Calu3 (cell line): ENCODE measurements around the gene CDH4. TPM values are rescaled to one million over a fixed set of nuclear protein-coding genes. Genes with fewer than 3 reads are reported as not detected.

Experiments
- BruUV-seq: library from RNA; stranded (reverse); fragments of 400-500 nt; replicated peaks from 2 replicates; lab custom pipeline; 2021; lab: Mats Ljungman, UMichigan
- CTCF ChIA-PET: fragments of 300-600 bp; sonication (Branson Sonifier 250); formaldehyde crosslinking; loops from one replicate; lab custom pipeline; 2022; ENCODE audit warnings: antibody characterized with exemption; lab: Charles Lee
- DNase-seq: peaks from one replicate; pipeline ENCODE4 v3.0.0; 2022
- H3K27ac Mint-ChIP-seq: one replicate; pipeline ENCODE4 v1.8.0; 2022; ENCODE audit warnings: mixed read lengths; ENCODE audit not compliant: unreplicated experiment
- H3K27me3 Mint-ChIP-seq: one replicate; pipeline ENCODE4 v1.8.0; 2022; ENCODE audit warnings: mixed read lengths; ENCODE audit not compliant: unreplicated experiment
- H3K36me3 Mint-ChIP-seq: one replicate; pipeline ENCODE4 v1.8.0; 2022; ENCODE audit warnings: mild to moderate bottlenecking, moderate library complexity, mixed read lengths; ENCODE audit not compliant: insufficient read depth, unreplicated experiment
- H3K4me1 Mint-ChIP-seq: one replicate; pipeline ENCODE4 v1.8.0; 2022; ENCODE audit warnings: mild to moderate bottlenecking, low read depth, mixed read lengths; ENCODE audit not compliant: unreplicated experiment
- H3K4me3 Mint-ChIP-seq: one replicate; pipeline ENCODE4 v1.8.0; 2022; ENCODE audit warnings: mild to moderate bottlenecking, low read depth, moderate library complexity, mixed read lengths; ENCODE audit not compliant: unreplicated experiment
- H3K9me3 Mint-ChIP-seq: one replicate; pipeline ENCODE4 v1.8.0; 2022; ENCODE audit warnings: low read depth, mixed read lengths; ENCODE audit not compliant: unreplicated experiment
- intact Hi-C: fragments of 100-400 bp; cut with micrococcal nuclease; formaldehyde crosslinking; loops from one replicate; pipeline ENCODE4 v1.10.0; 2022; ENCODE audit not compliant: unreplicated experiment
- total RNA-seq: library from RNA; stranded (reverse); gene quantifications from 2 replicates; pipeline ENCODE4 v1.2.3, GENCODE V29; 2022
- TF ChIP-seq, protein P1 (sequence below): fragments of 200-600 bp; IDR thresholded peaks from one replicate; pipeline ENCODE4 v1.8.0; 2022; ENCODE audit warnings: antibody characterized with exemption; ENCODE audit not compliant: unreplicated experiment

The CDH4 gene
- total RNA-seq, 1 experiment from 2014 or later = not detected

DNA sequence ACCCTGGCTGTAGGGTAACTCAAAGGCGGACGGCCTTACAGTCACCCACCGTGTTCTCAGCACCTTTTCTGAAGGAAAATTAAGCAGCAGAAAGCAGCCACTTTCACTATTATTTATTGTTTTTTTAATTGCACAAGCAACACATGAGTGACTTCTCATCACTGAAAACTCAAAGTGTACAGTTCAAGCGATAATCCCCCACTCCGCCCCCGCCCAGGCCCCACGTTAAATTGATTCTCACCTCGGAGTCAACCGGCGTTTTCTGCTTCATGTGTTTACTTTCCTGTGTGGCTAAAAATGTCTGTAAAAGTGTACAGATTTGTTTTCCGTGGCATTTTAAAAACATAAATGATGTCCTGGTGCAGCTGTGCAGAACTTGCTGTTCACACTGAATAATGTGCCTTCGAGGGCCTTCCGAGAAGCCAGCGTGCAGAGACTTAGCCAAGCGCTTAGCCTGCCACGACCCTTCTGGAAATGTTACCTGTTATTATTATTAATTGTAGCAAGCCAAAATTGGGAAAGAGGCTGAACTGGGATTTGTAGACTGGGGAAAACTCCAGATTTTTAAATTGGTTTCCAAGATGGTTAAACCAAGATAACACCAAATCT, 335.7 kb downstream of the CDH4 start:
- no TSS peak for BruUV-seq

DNA sequence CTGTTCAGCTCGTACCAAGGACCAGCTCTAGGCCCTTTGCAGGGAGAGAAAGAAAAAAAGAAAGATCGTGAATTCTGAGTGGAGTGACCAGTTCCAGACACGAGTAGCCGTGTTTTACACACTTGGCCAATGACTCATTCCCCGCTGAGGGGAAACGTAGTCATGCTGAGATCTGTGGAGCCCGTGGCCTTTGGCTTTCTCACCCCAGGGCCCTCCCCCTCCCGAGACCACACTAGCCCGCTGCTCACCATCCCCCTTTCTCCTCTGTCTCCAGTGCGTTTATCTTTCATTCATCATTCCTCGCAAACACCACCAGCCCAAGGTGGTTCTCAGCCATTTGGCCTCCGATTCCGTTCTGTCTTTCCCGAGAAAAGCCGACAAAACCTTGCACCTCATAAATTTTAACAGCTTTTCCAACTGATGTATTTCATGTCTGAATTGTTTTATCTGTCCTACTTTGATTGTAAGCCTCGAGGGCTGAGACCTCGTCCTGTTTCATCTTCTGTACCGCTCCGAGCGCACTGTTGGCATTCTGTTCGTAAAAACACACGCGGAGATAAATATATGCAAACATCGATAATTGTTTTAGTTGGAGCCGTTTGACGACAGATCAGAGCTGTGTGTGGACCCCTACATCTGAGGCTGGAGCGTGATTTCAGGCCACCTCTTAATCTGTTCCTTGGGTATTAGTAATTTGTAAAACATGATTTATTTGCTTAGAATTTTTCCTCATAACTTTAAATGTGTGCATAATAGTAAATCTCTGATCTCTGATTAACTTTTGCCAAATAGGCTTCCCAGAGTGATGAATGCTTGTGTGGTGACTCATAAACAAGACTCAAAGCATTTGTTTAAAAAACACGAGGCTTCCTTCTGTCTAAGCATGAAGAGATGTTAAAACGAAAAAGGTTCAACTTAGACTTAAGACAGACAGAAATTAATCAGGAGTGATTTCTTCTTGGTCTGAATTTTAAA, 336.6 kb downstream of the CDH4 start:
- intact Hi-C loops = no loop called here
- BruUV-seq = no TSS peak
- Mint-ChIP-seq H3K4me1 (no peaks in the 10 kb centered on the region), H3K9me3 (peaks cover 12% of the 10 kb centered on the region), H3K27ac (no peak overlapping the region), H3K36me3 (no peaks in the 10 kb centered on the region), H3K4me3 (no peak overlapping the region), H3K27me3 (no peaks in the 10 kb centered on the region)
- TF ChIP-seq, protein P1, sequence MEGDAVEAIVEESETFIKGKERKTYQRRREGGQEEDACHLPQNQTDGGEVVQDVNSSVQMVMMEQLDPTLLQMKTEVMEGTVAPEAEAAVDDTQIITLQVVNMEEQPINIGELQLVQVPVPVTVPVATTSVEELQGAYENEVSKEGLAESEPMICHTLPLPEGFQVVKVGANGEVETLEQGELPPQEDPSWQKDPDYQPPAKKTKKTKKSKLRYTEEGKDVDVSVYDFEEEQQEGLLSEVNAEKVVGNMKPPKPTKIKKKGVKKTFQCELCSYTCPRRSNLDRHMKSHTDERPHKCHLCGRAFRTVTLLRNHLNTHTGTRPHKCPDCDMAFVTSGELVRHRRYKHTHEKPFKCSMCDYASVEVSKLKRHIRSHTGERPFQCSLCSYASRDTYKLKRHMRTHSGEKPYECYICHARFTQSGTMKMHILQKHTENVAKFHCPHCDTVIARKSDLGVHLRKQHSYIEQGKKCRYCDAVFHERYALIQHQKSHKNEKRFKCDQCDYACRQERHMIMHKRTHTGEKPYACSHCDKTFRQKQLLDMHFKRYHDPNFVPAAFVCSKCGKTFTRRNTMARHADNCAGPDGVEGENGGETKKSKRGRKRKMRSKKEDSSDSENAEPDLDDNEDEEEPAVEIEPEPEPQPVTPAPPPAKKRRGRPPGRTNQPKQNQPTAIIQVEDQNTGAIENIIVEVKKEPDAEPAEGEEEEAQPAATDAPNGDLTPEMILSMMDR = no peak
- CTCF ChIA-PET = interaction anchor here (0.5 to 0.6 kb wide), 2 partner anchors 27 to 37 kb away, joined by 3 to 5 read pairs; no protein-coding TSS in a partner anchor
- no peak for DNase-seq

More for the DNA sequence above, 335.7 kb downstream of the CDH4 start:
- TF ChIP-seq, protein P1 = no peak
- no peaks in the 10 kb centered on the region for H3K36me3 Mint-ChIP-seq
- peaks cover 9% of the 10 kb centered on the region for H3K9me3 Mint-ChIP-seq
- CTCF ChIA-PET = no interaction called here
- H3K4me3 Mint-ChIP-seq = no peak overlapping the region
- no peaks in the 10 kb centered on the region for H3K4me1 Mint-ChIP-seq
- H3K27ac Mint-ChIP-seq = no peak overlapping the region
- no peak for DNase-seq
- H3K27me3 Mint-ChIP-seq = peaks cover 4% of the 10 kb centered on the region
- intact Hi-C loops = no loop called here

DNA sequence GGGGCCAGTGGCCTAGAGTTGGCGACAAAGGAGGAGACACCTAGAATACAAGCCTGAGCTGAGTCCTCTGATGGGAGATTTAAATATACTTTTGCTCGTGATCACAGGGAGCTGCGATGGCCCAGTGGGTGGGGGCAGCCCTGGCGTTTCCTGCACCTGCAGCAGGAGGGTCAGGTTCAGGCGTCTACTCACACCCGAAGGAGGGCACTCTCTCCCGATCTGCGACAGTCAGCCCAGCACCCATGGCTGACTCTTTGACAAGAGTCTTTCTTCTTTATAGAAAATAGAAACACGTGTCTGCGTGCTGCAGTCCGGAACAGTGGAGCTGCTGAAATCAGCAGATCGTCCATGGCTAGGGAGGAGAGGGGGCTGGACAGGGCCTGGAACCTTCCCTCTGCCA, 338.2 kb downstream of the CDH4 start:
- CTCF ChIA-PET = no interaction called here
- H3K4me3 Mint-ChIP-seq = no peak overlapping the region
- no TSS peak for BruUV-seq
- no peak overlapping the region for H3K27ac Mint-ChIP-seq
- H3K27me3 Mint-ChIP-seq = no peaks in the 10 kb centered on the region
- no peaks in the 10 kb centered on the region for H3K4me1 Mint-ChIP-seq
- H3K9me3 Mint-ChIP-seq = peaks cover 12% of the 10 kb centered on the region
- no peak for DNase-seq
- TF ChIP-seq, protein P1 = no peak
- intact Hi-C loops = no loop called here
- no peaks in the 10 kb centered on the region for H3K36me3 Mint-ChIP-seq

DNA sequence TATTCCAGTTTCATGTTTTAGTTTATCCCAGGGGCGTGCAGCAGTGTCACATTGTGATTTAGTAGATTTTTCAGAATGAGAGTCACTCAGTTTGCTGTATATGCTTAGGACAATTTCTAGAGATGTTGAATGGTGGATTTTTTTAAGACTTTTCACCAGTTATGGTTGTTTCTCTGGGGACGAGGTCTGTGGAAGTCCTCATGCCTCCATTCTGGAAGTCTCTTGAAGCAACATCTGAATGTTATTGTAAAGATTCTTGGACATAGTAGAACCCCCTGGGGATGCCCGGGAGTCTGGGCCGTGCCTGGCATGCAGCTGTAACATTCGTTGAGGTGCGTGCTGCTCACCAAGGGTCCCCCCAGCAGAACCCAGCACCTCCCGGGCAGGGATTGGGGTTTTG, 341.5 kb downstream of the CDH4 start:
- TF ChIP-seq, protein P1 = no peak
- H3K27ac Mint-ChIP-seq = no peak overlapping the region
- no peak for DNase-seq
- CTCF ChIA-PET = no interaction called here
- H3K4me1 Mint-ChIP-seq = no peaks in the 10 kb centered on the region
- no peak overlapping the region for H3K4me3 Mint-ChIP-seq
- intact Hi-C loops = no loop called here
- no TSS peak for BruUV-seq
- peaks cover 15% of the 10 kb centered on the region for H3K9me3 Mint-ChIP-seq
- no peaks in the 10 kb centered on the region for H3K27me3 Mint-ChIP-seq
- H3K36me3 Mint-ChIP-seq = no peaks in the 10 kb centered on the region
